ENCODE measurements around the gene TMEM94.
A peak's percentile ranks its signal among the peaks of the same experiment; 100 is the strongest.
"Not testable (repeated sequence)": the region's sequence is repeated elsewhere in the genome, so short reads cannot be mapped to it uniquely, and the experiment has no call there.

Gene TMEM94

GRCh38 chr17:75445896-75446295 lies 10.5 kb upstream of the TMEM94 start:
- DNase-seq, result not testable (repeated sequence)

DNA sequence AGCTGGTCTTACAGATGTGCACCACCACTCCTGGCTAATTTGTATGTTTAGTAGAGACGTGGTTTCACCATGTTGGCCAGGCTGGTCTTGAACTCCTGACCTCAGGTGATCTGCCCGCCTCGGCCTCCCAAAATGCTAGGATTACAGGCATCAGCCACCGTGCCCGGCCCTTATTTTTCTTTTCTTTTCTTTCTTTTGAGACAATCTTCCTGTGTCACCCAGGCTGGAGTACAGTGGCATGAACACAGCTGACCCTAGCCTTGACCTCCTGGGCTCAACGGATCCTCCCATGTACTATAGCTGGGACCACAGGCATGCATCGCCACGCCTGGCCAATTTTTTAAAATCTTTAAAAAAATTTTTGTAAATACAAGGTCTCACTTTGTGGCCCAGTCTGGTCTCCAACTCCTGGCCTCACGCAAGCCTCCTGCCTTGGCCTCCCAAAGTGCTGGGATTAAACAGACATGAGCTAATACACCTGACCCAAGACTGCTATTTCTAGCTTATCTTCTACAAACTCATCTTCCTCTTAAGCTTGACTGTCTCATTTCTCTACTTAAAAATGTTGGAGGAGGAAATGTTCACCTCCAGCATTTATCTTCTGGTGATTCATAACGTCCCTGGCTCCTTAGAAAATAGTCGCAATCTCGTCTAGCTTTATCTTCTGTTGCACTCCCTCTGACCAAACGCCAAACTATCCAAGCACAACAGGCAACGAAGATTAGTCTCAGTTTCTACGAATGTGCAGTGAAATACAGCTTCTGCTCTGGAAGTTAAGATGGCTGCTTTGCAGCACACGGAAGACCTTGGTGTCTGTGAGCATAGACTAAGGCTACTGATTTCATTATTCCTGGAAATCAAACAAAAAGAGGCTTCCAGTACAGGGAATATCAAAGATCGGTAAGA lies 8.2 kb upstream of the TMEM94 start:
- no peak for DNase-seq

GRCh38 chr17:75450270-75450669 lies 6.2 kb upstream of the TMEM94 start:
- DNase-seq, result no peak

- DNase-seq, result no peak
These were observed 2.2 kb upstream of the TMEM94 start for GRCh38 chr17:75454193-75454592.

GRCh38 chr17:75454672-75455071 lies 1.8 kb upstream of the TMEM94 start:
- not testable (repeated sequence) for DNase-seq

DNA sequence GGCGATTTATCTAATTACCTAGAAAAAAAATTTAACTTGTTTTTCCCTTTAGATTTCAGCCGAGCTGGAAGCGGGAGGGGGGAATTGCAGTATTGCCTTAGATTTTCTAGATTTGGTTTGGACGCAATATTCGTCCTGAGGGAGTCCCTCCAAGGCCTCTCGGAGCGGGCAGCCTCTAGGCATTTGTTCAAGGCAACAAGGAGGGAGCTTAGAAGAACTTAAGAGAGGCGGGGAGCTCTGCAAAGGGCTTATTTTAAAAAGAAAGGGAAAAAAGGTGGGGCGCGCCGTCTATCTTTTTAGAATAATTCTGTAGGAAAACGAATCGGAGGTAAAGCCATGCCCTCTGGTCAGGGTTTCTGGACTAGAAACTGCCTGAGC lies 407 bp upstream of the TMEM94 start:
- no peak for DNase-seq

DNA sequence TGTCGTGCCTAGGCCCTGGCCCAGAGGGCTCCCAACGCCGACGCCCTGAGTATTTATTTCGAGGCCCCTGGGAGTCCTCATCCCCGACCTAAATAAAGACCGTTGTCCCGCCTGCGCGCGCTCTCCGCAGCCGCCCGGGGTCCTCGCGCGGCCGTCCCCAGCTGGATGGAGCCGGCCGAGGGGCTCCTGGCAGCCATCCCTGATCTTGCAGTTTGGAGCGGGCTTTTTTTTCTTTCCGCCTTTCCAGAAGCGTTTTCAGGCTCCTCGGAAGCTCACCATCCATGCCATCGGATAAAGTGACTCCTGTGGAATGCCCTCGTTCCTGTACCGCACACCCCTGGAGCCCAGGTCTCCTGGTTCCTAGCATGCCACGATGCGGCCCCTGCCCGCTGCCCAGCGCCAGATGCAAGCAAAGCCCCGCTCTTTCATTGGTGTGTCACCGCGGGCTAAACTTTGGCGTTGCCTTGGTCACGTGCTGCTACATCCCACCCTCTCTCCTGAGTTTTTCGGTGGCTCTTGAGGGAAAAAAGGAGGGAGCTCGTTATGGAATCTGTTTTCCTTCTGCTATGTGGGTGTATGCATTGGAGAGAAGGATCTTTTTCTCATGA lies 716 bp downstream of the TMEM94 start:
- peak; percentile 64 for DNase-seq

DNA sequence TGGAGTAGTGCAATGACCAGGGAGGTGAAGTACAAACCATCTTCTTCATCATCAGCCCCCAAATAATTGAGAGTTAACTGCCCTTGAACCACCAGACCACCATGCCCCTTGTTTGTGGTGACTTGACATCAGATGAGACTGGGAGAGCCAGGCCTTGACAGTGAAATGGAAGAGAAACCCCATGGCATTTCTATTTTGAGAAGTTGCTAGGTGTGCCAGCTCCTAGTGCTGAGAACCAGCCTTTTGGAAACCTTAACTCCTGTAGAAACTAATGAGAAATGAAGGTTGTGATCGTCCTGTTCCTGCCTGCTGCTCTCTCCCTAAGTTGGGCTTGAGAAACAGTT lies 2.8 kb downstream of the TMEM94 start:
- DNase-seq, result no peak

DNA sequence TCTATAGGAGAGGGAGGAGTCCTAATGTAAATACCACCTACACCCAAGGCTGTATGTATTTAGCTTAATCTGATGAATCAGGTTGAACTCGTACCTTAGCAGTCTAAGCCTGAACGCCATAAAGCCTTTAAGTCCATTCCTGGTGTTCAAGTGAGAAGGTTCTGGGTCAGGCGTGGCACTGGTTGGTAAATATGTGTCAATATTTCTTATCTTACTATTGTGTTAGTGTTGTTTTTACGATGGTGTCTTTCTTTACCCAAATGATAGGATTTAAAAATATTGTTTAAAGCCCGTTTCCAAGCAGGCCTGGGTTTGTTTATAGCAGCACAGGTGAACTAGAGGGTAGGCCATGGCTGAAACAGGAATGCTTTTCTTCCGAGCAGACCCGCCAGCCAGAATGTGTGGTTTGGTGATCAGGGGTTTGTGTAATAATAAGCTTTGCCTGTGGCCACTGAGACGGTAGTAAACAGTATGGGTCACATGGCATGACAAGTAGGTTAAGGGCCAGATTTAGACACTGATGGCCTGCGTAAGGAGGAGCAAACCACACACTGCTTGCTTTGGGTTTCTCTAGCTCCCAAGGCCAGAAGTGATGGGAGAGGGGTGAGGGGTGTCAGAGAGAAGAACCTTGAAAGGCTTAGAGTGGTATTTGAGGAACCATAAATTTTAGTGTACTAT lies 3.3 kb downstream of the TMEM94 start:
- DNase-seq, result no peak

DNA sequence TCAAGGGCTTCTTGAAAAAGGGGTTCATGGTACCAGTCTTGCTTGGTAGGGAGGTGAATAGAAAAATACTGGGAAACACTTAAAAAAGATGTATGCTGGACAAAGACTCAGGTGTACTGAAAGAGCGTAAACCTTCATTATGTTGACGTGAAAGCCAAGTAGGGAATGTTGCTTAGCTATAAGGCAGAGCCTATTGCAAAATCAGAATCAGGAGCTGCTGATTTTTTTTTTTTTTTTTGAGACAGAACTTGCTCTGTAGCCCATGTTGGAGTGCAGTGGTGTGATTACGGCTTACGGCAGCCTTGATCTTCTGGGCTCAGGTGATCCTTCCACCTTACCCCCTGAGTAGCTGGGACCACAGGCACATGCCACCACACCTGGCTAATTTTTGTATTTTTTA lies 3.9 kb downstream of the TMEM94 start:
- no peak for DNase-seq

DNA sequence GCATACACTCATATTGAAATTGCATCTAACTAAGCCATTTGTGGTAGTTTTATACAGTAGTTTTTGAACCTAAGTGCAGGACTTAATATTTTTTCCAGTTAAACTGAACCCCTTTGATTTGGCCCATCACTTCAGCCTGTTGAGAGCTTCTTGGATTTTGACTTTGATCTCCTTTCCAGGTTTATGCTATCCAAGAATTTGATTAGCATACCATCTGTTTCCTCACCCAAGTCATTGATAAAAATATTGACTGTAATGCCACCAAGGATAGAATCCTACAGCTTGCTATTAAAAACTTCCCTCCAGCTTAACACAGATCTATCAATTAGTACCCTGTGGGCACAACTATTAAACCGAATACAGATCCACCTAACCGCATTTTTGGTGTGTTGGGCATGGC lies 7.2 kb downstream of the TMEM94 start:
- DNase-seq, result no peak

DNA sequence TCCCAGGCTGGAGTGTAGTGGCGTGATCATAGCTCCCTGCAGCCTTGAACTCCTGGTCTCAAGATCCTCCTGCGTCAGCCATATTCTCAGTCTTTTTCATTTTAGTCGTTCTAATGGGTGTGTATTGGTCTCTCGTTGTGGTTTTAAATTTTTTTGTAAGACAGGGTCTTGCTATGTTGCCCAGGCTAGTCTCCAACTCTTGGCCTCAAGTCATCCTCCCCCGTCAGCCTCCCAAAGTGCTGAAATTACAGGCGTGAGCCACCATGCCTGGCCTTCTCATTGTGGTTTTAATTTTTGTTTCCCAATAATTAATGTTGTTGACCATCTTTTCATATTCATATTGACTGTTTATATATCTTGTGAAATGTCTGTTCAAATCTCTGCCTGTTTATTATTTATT lies 8.6 kb downstream of the TMEM94 start:
- DNase-seq, result no peak

DNA sequence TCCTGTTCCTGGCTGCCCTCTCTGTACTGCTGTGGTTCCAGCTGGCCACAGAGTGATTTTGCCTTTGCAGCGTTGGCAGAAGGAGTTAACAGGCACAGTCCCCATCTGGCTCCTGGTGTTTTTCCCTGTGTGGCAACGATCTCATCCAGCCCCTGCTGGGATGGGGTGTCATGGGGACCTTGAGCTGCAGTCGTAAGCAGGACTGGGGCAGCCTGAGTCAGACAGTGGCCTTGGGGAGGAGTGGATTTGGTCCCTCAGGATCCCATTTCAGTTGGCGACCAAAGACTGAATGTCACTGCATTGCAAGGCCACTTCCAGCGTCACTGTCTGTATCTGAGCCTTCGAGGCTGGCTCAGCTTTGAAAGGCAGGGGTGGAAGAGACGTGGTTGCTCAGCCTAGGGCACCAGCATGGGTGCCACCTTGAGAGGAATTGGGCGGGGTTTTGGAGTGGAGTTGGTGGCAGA lies 11.9 kb downstream of the TMEM94 start:
- DNase-seq, result no peak

DNA sequence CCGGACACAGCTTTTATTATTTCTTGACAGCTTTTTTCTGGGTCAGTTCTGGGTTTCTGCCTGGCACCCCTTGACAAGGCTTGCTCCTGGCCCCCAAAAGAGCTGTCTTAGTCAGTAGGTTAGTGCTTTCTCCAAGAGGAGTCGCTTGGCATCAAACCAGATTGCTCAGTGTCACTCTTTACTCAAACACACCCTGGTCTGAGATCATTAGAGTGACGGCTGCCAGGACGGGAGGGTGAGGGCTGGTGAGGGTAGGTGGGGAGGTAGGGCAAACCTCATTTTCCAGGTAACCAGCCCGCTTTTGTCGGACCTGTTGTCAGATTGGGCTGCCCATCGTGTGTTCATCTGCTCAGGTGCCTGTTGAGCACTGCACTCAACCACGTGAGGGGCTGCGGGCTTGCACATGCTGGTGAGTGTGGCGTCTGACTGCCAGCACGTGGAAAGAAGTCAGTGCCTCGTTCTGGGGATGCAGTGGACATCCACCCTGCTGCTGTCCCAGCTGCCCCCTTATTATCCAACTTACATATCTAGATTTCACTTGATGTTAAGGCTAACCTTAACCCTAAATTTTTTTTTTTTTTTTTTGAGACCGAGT lies 12.4 kb downstream of the TMEM94 start:
- DNase-seq, result no peak

DNA sequence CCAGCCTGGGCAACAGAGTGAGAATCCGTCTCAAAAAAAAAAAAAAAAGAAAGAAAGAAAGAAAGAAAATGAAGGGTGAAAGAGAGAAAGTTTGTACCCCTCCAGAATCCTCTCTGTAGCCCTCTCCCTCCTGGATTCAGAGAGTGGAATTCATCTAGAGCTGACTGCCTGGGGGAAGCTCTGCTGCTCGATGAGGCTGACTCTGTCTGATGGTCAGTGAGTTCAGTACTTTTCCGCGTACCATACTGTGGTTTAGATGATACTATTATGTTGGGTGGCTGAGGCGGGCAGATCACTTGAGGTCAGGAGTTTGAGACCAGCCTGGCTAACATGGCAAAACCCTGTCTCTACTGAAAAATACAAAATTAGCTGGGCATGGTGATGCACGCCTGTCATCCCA lies 14.8 kb downstream of the TMEM94 start:
- DNase-seq, result no peak

GRCh38 chr17:75472119-75472518 lies 15.7 kb downstream of the TMEM94 start:
- peak; percentile 82 for DNase-seq

- DNase-seq, result no peak
These were observed 16.8 kb downstream of the TMEM94 start for GRCh38 chr17:75473246-75473645.

DNA sequence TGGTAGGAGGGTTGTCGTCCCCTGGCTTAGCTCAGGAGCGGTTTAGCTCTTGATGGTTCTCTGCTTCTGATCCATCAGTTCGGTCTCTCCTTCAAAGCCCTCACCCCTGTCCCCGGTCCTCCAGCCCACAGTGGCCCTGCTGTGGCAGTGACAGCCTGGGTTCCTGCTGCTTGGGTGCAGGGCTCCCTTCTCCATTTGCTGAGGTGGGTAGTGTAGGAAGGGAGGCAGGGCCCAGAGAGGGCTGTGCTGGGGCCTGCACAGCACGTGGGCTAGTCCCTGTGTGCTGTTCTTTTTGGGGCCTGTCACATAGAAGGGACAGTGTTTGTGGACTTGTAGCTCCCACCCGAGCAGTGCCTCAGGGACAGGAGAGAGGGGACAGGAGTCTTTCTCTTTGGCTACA lies 18.3 kb downstream of the TMEM94 start:
- no peak for DNase-seq

- no peak for DNase-seq
These were observed 18.9 kb downstream of the TMEM94 start for GRCh38 chr17:75475144-75475835.

- no peak for DNase-seq
These were observed 19.4 kb downstream of the TMEM94 start for GRCh38 chr17:75475851-75476250.

GRCh38 chr17:75476271-75476671 lies 19.8 kb downstream of the TMEM94 start:
- DNase-seq, result no peak

GRCh38 chr17:75476752-75477489 lies 20.5 kb downstream of the TMEM94 start:
- DNase-seq, result no peak
